SK-N-SH (cell line): ENCODE data around the gene PRPF40B.

Experiments used
- CTCF ChIP-seq: fragments of 200-600 bp; sonication (generic); IDR thresholded peaks from 2 replicates; pipeline ENCODE4 v1.6.1; 2017; ENCODE audit warnings: antibody characterized with exemption, mild to moderate bottlenecking, moderate library complexity
- EP300 ChIP-seq, 2 experiments: IDR thresholded peaks; 2 replicates each; pipeline versions ENCODE4 v1.4.0 to v1.6.1; 2012; ENCODE audit warnings: borderline replicate concordance in 1 of 2, low read depth in 1 of 2, low read length in 1 of 2
- EZH2phosphoT487 ChIP-seq: fragments of 200-600 bp; sonication (generic); IDR thresholded peaks from 2 replicates; pipeline ENCODE4 v1.6.1; 2017; ENCODE audit warnings: low read depth, mixed run types, mild to moderate bottlenecking, antibody characterized with exemption, moderate library complexity, borderline replicate concordance
- FOXM1 ChIP-seq: IDR thresholded peaks from 2 replicates; pipeline ENCODE4 v1.4.0; 2012; ENCODE audit warnings: low read depth, mild to moderate bottlenecking
- JUND ChIP-seq: IDR thresholded peaks from 2 replicates; pipeline ENCODE4 v1.4.0; 2012
- MXI1 ChIP-seq: IDR thresholded peaks from 2 replicates; pipeline ENCODE4 v1.6.1; 2012; ENCODE audit warnings: mild to moderate bottlenecking, low read depth, low read length, improper control_type of control experiment
- TEAD4 ChIP-seq: IDR thresholded peaks from 2 replicates; pipeline ENCODE4 v1.4.0; 2012; ENCODE audit warnings: mild to moderate bottlenecking, borderline replicate concordance; ENCODE audit not compliant: insufficient read depth
- TF ChIP-seq, protein P1 (sequence below): fragments of 150-350 bp; IDR thresholded peaks from 2 replicates; pipeline ENCODE4 v1.6.1; 2017; ENCODE audit warnings: antibody characterized with exemption, low read length, low read depth, borderline replicate concordance
- TF ChIP-seq, protein P2 (sequence below): IDR thresholded peaks from 2 replicates; pipeline ENCODE4 v1.4.0; 2012; ENCODE audit warnings: low read depth, borderline replicate concordance
- TF ChIP-seq, protein P3 (sequence below): IDR thresholded peaks from 2 replicates; pipeline ENCODE4 v1.4.0; 2012; ENCODE audit warnings: low read depth, borderline replicate concordance

- no peak for TF ChIP-seq JUND
- TF ChIP-seq EZH2phosphoT487 = no peak
- TF ChIP-seq, protein P1, sequence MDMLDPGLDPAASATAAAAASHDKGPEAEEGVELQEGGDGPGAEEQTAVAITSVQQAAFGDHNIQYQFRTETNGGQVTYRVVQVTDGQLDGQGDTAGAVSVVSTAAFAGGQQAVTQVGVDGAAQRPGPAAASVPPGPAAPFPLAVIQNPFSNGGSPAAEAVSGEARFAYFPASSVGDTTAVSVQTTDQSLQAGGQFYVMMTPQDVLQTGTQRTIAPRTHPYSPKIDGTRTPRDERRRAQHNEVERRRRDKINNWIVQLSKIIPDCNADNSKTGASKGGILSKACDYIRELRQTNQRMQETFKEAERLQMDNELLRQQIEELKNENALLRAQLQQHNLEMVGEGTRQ = no peak
- no peak for TF ChIP-seq MXI1
- TF ChIP-seq FOXM1 = no peak
- no peak for TF ChIP-seq CTCF
- no peak for TF ChIP-seq EP300 (IDR thresholded peaks at IDR 0.05; ENCODE audit: borderline replicate concordance in 1 of 2, low read depth in 1 of 2, low read length in 1 of 2)
- TF ChIP-seq, protein P2, sequence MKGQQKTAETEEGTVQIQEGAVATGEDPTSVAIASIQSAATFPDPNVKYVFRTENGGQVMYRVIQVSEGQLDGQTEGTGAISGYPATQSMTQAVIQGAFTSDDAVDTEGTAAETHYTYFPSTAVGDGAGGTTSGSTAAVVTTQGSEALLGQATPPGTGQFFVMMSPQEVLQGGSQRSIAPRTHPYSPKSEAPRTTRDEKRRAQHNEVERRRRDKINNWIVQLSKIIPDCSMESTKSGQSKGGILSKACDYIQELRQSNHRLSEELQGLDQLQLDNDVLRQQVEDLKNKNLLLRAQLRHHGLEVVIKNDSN = no peak
- TF ChIP-seq TEAD4 = no peak
- TF ChIP-seq, protein P3, sequence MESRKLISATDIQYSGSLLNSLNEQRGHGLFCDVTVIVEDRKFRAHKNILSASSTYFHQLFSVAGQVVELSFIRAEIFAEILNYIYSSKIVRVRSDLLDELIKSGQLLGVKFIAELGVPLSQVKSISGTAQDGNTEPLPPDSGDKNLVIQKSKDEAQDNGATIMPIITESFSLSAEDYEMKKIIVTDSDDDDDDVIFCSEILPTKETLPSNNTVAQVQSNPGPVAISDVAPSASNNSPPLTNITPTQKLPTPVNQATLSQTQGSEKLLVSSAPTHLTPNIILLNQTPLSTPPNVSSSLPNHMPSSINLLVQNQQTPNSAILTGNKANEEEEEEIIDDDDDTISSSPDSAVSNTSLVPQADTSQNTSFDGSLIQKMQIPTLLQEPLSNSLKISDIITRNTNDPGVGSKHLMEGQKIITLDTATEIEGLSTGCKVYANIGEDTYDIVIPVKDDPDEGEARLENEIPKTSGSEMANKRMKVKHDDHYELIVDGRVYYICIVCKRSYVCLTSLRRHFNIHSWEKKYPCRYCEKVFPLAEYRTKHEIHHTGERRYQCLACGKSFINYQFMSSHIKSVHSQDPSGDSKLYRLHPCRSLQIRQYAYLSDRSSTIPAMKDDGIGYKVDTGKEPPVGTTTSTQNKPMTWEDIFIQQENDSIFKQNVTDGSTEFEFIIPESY = no peak
Observed at GRCh38 chr12:49654715-49655114, 31.4 kb downstream of the PRPF40B start.
